MCF 10A (cell line): ENCODE results near the gene NCBP3. TPM values are rescaled to one million over a fixed set of nuclear protein-coding genes. Genes with fewer than 3 reads are reported as not detected.

Experiments
- BruUV-seq: library from RNA; stranded (reverse); fragments of 400-500 nt; replicated peaks from 2 replicates; lab custom pipeline; 2021; lab: Mats Ljungman, UMichigan
- CTCF ChIA-PET: fragments of 300-600 bp; sonication (Branson Sonifier 250); formaldehyde crosslinking; extraction: SDS; loops from one replicate; lab custom pipeline; 2021; ENCODE audit warnings: antibody characterized with exemption, inconsistent platforms; lab: Yijun Ruan, JAX
- POLR2A ChIA-PET: fragments of 300-600, 350-650 bp; sonication (Branson Sonifier 250); formaldehyde crosslinking; extraction: SDS; loops from one replicate; lab custom pipeline; 2020; ENCODE audit warnings: antibody characterized with exemption, inconsistent platforms; lab: Yijun Ruan, JAX
- DNase-seq: peaks from one replicate; pipeline ENCODE4 v3.0.0-alpha.2; 2018; ENCODE audit not compliant: unreplicated experiment
- H3K27ac Mint-ChIP-seq: one replicate; pipeline ENCODE4 v1.8.0; 2022; ENCODE audit warnings: mild to moderate bottlenecking, low read depth, mixed read lengths; ENCODE audit not compliant: unreplicated experiment
- H3K27me3 Mint-ChIP-seq: one replicate; pipeline ENCODE4 v1.8.0; 2022; ENCODE audit warnings: mixed read lengths; ENCODE audit not compliant: insufficient read depth, unreplicated experiment
- H3K36me3 Mint-ChIP-seq: one replicate; pipeline ENCODE4 v1.8.0; 2022; ENCODE audit warnings: mild to moderate bottlenecking, moderate library complexity, mixed read lengths; ENCODE audit not compliant: insufficient read depth, unreplicated experiment
- H3K4me1 Mint-ChIP-seq: one replicate; pipeline ENCODE4 v1.8.0; 2022; ENCODE audit warnings: mixed read lengths; ENCODE audit not compliant: insufficient read depth, unreplicated experiment
- H3K4me3 Mint-ChIP-seq: one replicate; pipeline ENCODE4 v1.8.0; 2022; ENCODE audit warnings: mild to moderate bottlenecking, moderate library complexity, mixed read lengths; ENCODE audit not compliant: unreplicated experiment
- H3K9me3 Mint-ChIP-seq: one replicate; pipeline ENCODE4 v1.8.0; 2022; ENCODE audit warnings: mixed read lengths; ENCODE audit not compliant: unreplicated experiment
- intact Hi-C: fragments of 100-400 bp; cut with micrococcal nuclease; formaldehyde crosslinking; loops from 2 replicates; pipeline ENCODE4 v1.14.1; 2022
- total RNA-seq: library from RNA; stranded (reverse); gene quantifications from 2 replicates; pipeline ENCODE4 v1.2.3, GENCODE V29; 2022
- TF ChIP-seq, protein P1 (sequence below): fragments of 200-600 bp; IDR thresholded peaks from one replicate; pipeline ENCODE4 v1.8.0; 2022; ENCODE audit warnings: antibody characterized with exemption, mild to moderate bottlenecking; ENCODE audit not compliant: unreplicated experiment

NCBP3 gene
- total RNA-seq, 1 experiment from 2014 or later, result 47.1 TPM

DNA sequence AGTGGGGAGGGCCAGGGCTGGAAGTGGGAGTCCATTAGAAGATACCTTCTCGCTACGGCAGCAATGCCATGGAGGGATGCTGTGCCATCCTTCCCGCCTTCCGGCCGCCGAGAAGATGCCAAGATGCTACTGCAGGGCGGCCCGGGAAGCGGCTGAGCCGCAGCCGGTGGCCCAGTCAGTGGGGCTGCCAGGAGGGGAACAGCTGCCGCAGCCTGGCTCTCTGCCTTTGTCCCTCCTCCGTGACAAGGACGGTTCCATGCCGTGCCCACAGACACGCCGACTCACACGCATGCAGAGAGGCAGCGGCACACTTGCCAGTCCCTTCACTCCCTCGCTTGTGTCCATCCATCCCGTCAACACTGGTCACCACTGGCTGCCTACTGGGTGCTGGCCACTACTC, 20.2 kb upstream of the NCBP3 start:
- Mint-ChIP-seq H3K4me3 (no peak overlapping the region), H3K36me3 (peaks cover 37% of the 10 kb centered on the region), H3K9me3 (no peaks in the 10 kb centered on the region), H3K27me3 (no peaks in the 10 kb centered on the region), H3K27ac (no peak overlapping the region), H3K4me1 (no peaks in the 10 kb centered on the region)
- DNase-seq, result no peak
- intact Hi-C loops, result no loop called here
- TF ChIP-seq, protein P1, sequence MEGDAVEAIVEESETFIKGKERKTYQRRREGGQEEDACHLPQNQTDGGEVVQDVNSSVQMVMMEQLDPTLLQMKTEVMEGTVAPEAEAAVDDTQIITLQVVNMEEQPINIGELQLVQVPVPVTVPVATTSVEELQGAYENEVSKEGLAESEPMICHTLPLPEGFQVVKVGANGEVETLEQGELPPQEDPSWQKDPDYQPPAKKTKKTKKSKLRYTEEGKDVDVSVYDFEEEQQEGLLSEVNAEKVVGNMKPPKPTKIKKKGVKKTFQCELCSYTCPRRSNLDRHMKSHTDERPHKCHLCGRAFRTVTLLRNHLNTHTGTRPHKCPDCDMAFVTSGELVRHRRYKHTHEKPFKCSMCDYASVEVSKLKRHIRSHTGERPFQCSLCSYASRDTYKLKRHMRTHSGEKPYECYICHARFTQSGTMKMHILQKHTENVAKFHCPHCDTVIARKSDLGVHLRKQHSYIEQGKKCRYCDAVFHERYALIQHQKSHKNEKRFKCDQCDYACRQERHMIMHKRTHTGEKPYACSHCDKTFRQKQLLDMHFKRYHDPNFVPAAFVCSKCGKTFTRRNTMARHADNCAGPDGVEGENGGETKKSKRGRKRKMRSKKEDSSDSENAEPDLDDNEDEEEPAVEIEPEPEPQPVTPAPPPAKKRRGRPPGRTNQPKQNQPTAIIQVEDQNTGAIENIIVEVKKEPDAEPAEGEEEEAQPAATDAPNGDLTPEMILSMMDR, result no peak
- BruUV-seq, result no TSS peak
- POLR2A ChIA-PET, result interaction anchor here (0.7 to 1.0 kb wide), 2 partner anchors 11 to 199 kb away, joined by 3 to 4 read pairs; no protein-coding TSS in a partner anchor
- CTCF ChIA-PET, result interaction anchor here (0.6 kb wide), 2 partner anchors 175 to 600 kb away, joined by 3 to 5 read pairs; no protein-coding TSS in a partner anchor

DNA sequence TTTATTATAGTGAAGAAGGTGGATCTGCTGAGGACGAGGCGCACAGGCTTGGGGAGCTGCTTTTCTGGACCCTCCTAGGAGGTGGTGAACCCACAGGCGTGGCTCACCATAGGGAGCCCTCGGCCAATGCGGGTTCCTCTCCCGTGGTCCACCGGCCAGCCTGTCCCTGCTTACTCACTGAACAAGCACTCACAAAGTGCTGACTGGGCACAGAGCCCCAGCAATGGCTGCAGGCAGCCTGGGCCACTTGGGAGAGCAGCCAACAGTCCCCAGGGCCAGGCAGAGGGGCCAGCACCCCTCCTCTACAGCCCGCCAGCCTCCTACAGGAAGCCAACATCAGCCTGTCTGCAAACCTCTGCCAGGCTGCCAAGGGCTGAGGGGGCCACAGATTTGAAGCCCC, 19.1 kb upstream of the NCBP3 start:
- H3K36me3 Mint-ChIP-seq, result peaks cover 28% of the 10 kb centered on the region
- H3K4me3 Mint-ChIP-seq, result no peak overlapping the region
- POLR2A ChIA-PET, result interaction anchor here (0.7 kb wide), 1 partner anchor 36 kb away, joined by 3 read pairs; no protein-coding TSS in a partner anchor
- H3K9me3 Mint-ChIP-seq, result no peaks in the 10 kb centered on the region
- no peaks in the 10 kb centered on the region for H3K27me3 Mint-ChIP-seq
- CTCF ChIA-PET, result interaction anchor here (0.7 to 2.5 kb wide), 11 partner anchors 12 to 203 kb away, joined by 3 to 9 read pairs (median 4); partner anchors contain the start of gene NCBP3
- no TSS peak for BruUV-seq
- intact Hi-C loops, result no loop called here
- peak; percentile 11 for DNase-seq
- no peaks in the 10 kb centered on the region for H3K4me1 Mint-ChIP-seq
- H3K27ac Mint-ChIP-seq, result no peak overlapping the region
- TF ChIP-seq, protein P1, result no peak

DNA sequence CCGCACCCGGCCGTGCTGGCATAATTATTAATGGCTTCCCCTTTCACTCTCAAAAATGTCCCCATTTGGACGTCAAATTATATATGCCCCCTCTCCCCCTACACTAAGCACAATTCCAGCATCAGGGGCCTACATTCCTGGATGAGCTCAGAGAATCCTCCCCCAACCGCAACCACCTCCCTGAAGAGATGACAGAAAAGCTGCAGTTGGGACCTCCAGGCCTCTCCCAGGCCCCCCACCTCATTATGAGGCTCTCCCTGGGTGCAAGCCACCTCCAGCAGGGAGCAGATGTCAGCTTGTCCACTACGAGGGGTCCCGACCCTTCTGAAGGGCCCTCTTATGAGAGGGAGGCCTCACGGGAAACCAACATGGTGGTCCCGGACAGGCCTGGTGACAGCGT, 18.5 kb upstream of the NCBP3 start:
- Mint-ChIP-seq H3K27ac (no peak overlapping the region), H3K27me3 (no peaks in the 10 kb centered on the region), H3K36me3 (peaks cover 22% of the 10 kb centered on the region), H3K4me1 (no peaks in the 10 kb centered on the region), H3K4me3 (no peak overlapping the region), H3K9me3 (no peaks in the 10 kb centered on the region)
- ChIA-PET CTCF (interaction anchor here (0.6 to 2.5 kb wide), 11 partner anchors 12 to 203 kb away, joined by 3 to 9 read pairs (median 4); partner anchors contain the start of gene NCBP3), POLR2A (interaction anchor here (0.6 kb wide), 1 partner anchor 145 kb away, joined by 5 read pairs; no protein-coding TSS in a partner anchor)
- intact Hi-C loops, result loop anchor here (5.0 kb wide), 1 partner anchor 213 kb away; no protein-coding TSS in a partner anchor
- no TSS peak for BruUV-seq
- TF ChIP-seq, protein P1, result no peak
- no peak for DNase-seq

DNA sequence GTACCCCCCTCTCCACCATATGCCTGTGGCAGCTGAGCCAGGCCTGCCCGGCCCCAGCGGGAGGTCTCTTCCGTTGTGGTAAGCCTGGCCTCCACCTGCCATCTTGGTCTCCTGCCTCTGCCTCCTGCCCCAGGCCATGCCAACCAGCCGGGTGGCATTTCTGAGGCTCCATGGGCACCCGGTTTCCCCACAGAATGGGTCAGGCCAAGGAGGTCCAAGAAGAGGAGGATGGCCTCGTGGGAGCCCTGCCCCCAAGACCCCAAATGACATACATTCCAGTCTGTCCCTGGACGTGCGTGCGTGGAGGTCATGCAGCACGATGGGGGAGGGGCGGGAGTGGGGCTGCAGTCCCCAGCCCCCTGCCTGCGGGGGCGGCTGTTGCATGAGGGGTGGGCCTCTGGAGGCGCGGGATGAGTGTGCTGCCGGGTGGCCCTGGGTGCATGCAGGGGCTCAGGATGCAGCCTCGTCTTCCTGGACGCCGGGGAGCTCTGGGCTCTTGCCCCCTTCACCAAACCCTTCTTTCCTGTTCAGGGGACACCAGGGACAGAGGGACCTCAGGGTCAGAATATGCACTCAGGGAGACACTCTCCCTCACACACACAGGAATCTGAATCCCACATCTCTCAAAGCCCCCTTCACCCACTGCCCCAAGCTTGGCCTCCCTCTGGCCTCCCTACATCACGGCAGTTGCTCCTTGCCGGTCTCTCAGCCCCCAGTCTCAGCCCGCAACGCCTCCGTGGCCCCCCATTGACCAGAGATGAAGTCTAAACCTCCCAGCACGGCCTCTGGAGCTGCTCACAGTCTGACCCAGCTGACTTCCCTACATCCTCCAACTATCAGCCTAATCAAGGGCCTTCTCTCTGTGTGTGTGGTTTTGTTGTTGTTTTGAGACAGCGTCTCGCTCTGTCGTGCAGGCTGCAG, 16.0 kb upstream of the NCBP3 start:
- TF ChIP-seq, protein P1, result no peak
- no peak for DNase-seq
- Mint-ChIP-seq H3K27me3 (no peaks in the 10 kb centered on the region), H3K9me3 (no peaks in the 10 kb centered on the region), H3K4me1 (no peaks in the 10 kb centered on the region), H3K27ac (no peak overlapping the region), H3K4me3 (no peak overlapping the region), H3K36me3 (peaks cover 5% of the 10 kb centered on the region)
- POLR2A ChIA-PET, result interaction anchor here (1.4 to 1.7 kb wide), 2 partner anchors 12 to 16 kb away, joined by 4 read pairs; partner anchors contain the start of gene NCBP3
- CTCF ChIA-PET, result interaction anchor here (0.6 to 2.1 kb wide), 8 partner anchors 16 to 772 kb away, joined by 3 to 12 read pairs (median 5); no protein-coding TSS in a partner anchor
- BruUV-seq, result no TSS peak
- intact Hi-C loops, result loop anchor here (5.0 kb wide), 1 partner anchor 215 kb away; no protein-coding TSS in a partner anchor
